Liver (tissue), 3 donors: ENCODE data around the gene CDX1.

Source experiments
- GABPA ChIP-seq, 2 donors: IDR thresholded peaks in 1 of 2; conservative IDR thresholded peaks in 1 of 2; 2 replicates each; pipeline ENCODE4 v1.6.1; 2016; ENCODE audit warnings: antibody characterized with exemption in 2 of 2, mild to moderate bottlenecking in 1 of 2, moderate library complexity in 1 of 2
- RAD21 ChIP-seq, 2 donors: IDR thresholded peaks; 2 replicates each; pipeline ENCODE4 v1.6.1; 2016; ENCODE audit warnings: antibody characterized with exemption in 2 of 2, mild to moderate bottlenecking in 2 of 2
- REST ChIP-seq: IDR thresholded peaks from 2 replicates; pipeline ENCODE4 v1.6.1; 2016; ENCODE audit warnings: antibody characterized with exemption, mild to moderate bottlenecking
- YY1 ChIP-seq: IDR thresholded peaks from 2 replicates; pipeline ENCODE4 v1.6.1; 2016; ENCODE audit warnings: antibody characterized with exemption, mild to moderate bottlenecking
- TF ChIP-seq, protein P1 (sequence below): fragments of 150-350 bp; IDR thresholded peaks from 2 replicates; pipeline ENCODE4 v1.5.1; 2017; ENCODE audit warnings: improper control_type of control experiment, low read depth, low read length; ENCODE audit not compliant: missing input control
- donor health status: healthy.
- donor health status: healthy.

DNA sequence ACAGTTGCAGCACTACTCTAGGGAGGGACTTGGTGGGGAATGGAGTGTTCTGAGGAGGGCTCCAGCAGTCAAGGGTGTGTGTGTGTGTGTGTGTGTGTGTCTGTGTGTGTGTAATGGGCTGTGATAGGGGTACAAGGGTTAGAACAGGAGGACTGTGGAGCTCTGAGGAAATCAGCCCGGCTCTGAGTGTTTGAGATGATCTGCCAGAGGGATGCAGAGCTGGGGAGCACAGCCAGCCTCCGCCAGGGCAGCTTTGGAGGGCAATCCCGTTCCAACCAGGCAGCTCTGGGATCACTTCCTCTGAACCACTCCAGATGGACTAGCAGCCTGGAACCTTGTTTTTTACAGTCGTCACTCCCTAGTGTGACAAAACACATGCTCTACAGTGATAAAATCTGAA lies 20.3 kb downstream of the CDX1 start:
- TF ChIP-seq REST = no peak
- TF ChIP-seq, protein P1, sequence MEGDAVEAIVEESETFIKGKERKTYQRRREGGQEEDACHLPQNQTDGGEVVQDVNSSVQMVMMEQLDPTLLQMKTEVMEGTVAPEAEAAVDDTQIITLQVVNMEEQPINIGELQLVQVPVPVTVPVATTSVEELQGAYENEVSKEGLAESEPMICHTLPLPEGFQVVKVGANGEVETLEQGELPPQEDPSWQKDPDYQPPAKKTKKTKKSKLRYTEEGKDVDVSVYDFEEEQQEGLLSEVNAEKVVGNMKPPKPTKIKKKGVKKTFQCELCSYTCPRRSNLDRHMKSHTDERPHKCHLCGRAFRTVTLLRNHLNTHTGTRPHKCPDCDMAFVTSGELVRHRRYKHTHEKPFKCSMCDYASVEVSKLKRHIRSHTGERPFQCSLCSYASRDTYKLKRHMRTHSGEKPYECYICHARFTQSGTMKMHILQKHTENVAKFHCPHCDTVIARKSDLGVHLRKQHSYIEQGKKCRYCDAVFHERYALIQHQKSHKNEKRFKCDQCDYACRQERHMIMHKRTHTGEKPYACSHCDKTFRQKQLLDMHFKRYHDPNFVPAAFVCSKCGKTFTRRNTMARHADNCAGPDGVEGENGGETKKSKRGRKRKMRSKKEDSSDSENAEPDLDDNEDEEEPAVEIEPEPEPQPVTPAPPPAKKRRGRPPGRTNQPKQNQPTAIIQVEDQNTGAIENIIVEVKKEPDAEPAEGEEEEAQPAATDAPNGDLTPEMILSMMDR = no peak
- TF ChIP-seq RAD21 (IDR thresholded peaks at IDR 0.05) = no peak
- TF ChIP-seq GABPA (IDR thresholded peaks at IDR 0.05 in 1 of 2, conservative IDR thresholded peaks at IDR 0.05 in 1 of 2) = no peak
- TF ChIP-seq YY1 = no peak
